NCI-H69 (cell line): ENCODE results near the gene NDUFAB1.
"Not testable (repeated sequence)": the region's sequence is repeated elsewhere in the genome, so short reads cannot be mapped to it uniquely, and the experiment has no call there.

Experiments used
- DNase-seq: peaks from one replicate; lab custom pipeline; 2025; lab: John Stamatoyannopoulos, UW

NDUFAB1 gene

GRCh38 chr16:23554536-23554935 is 41.6 kb downstream of the NDUFAB1 start:
- DNase-seq = no peak

GRCh38 chr16:23552161-23552560 is 44.0 kb downstream of the NDUFAB1 start:
- no peak for DNase-seq

DNA sequence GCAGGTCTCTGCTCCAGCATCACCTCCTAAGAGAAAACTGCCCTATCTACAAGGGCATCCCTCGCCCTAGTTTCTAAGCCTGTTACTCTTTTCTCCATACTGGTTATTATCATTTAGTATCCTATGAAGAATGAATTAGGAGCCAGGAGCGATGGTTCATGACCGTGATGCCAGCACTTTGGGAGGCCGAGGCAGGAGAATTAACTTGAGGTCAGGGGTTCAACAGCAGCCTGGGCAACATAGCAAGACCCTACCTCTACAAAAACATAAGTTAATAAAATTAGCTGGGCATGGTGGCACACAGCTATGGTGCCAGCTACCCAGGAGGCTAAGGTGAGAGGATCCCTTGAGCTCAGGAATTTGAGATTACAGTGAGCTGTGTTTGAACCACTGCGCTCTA is 46.2 kb downstream of the NDUFAB1 start:
- no peak for DNase-seq

DNA sequence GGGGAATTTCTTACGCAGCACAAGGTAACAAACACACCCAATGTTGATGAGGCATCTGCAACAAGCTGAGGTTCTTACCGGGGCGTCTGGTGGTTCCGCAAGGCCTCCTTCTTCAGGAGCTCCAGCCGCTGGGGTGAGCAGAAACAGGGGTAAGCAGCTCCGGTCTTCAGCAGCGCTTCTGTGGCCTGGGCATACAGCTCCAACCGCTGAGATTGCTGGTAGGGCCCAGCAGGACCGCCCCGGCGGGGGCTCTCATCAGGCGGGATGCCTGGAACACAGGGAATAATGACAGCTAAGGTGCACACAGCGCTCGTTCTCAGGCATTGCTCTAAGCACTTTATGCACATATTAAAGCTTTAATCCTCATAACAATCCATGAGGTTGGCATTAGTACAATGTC is 51.7 kb downstream of the NDUFAB1 start:
- no peak for DNase-seq

GRCh38 chr16:23540817-23541178 is 55.3 kb downstream of the NDUFAB1 start:
- DNase-seq = not testable (repeated sequence)

DNA sequence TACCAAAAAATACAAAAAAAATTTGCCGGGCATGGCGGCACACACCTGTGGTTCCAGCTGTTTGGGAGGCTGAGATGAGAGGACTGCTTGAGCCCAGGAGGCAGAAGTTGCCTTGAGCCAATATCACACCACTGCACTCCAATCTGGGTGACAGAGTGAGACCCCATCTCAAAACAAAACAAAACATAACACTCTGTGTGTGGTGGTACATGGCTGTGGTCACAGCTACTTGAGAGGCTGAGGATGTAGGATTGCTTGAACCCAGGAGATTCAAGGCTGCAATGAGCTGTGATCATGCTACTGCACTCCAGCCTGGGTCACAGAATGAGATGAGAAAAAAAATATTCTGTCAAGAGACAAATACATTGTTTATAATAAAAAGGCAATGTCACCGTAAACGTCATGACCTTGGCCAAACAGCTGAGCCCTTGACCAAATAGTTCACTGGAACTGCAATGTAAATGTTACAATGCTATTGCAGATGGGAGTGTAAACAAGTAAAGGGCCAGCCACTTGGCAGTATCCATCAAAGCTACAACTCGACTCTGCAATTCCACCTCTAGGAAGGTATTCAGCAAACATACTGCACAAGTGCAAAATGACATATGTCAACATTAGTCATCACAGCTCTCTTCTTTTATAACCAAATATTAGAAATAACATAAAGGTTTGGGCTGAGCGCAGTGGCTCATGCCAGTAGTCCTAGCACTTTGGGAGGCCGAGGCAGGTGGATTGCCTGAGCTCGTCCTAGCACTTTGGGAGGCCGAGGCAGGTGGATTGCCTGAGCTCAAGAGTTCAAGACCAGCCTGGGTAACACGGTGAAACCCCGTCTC is 55.9 kb downstream of the NDUFAB1 start:
- DNase-seq = no peak

DNA sequence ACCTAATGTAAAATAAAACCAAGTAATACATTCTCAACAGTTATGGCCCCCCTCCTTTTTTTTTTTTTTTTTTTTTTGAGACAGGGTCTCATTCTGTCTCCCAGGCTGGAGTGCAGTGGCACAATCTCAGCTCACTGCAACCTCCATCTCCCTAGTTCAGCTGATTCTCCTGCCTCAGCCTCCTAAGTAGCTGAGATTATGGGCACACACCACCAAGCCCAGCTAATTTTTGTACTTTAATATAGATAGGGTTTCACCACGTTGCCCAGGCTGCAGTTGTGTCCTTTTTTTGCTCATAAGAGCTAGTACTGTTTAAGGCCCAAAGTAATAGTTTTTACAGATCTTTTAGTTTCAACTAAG is 57.2 kb downstream of the NDUFAB1 start:
- DNase-seq = no peak

- DNase-seq = no peak
These were observed 58.7 kb downstream of the NDUFAB1 start for GRCh38 chr16:23537390-23537789.

- DNase-seq = no peak
These were observed 60.2 kb downstream of the NDUFAB1 start for GRCh38 chr16:23535901-23536300.

DNA sequence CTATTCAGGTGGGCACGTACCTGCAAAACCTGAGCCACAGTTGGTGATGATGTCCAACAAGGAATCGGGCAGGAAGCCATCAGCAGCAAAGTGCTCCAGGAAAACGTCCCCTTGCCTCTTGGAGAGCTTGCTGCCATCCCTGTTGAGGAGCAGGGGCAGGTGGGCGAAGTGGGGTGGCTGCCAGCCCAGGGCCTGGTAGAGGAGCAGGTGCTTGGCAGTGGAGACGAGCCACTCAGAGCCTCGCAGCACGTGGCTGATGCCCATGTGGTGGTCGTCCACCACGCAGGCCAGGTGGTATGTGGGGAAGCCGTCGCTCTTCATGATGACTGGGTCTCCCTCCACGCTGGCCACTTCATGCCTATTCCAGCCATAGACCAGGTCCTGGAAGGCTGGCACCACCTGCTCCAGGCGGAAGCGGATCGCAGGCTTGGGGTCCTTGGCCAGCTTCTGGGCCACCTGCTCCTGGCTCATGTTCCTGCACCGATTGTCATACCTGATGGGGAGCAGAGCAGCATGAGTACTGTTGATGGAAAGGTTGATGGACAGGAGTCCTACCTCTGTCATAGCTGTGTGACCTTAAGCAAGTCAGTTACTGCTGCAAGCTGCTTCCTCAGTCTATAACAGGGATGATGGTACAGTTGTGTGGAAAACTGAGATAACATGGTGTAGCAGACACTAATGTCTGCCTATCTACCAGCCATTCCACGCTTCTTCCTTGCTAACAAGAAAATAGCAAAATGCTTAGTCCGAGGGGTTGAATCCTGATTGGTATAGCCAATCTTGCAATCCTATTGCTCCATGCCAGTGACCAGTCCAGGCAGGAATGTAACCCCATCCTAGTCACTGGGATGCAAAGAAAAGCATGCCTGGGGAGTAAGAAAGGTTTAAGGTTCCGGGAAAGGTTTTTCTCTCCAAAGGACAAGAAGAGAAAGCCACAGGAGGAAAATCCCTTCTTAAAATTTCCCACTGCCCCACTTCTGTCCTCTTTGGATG is 61.0 kb downstream of the NDUFAB1 start:
- DNase-seq = no peak

- DNase-seq = no peak
These were observed 63.7 kb downstream of the NDUFAB1 start for GRCh38 chr16:23532448-23532847.
